HepG2 (cell line): ENCODE measurements around the gene LIM2.

Experiments
- CTCF ChIP-seq: sonication (generic); formaldehyde crosslinking; IDR thresholded peaks from 2 replicates; pipeline ENCODE4 v1.5.0; 2020; ENCODE audit warnings: mild to moderate bottlenecking, missing genetic modification reagents, moderate library complexity
- EZH2 ChIP-seq: conservative IDR thresholded peaks from 2 replicates; pipeline ENCODE4 v1.6.1; 2012; ENCODE audit warnings: mild to moderate bottlenecking, low read depth, low read length, moderate library complexity
- SMC3 ChIP-seq: IDR thresholded peaks from 2 replicates; pipeline ENCODE4 v1.6.1; 2011; ENCODE audit warnings: low read length, improper control_type of control experiment
- SRF ChIP-seq: IDR thresholded peaks from 2 replicates; pipeline ENCODE4 v1.6.1; 2011; ENCODE audit warnings: mild to moderate bottlenecking, low read depth, low read length, moderate library complexity

- TF ChIP-seq SMC3 (no peak), CTCF (CRISPR knock-in tag) (no peak), EZH2 (no peak), SRF (no peak)
Measured at GRCh38 chr19:51352783-51353360, 34.9 kb downstream of the LIM2 start.
